C4-2B (cell line): ENCODE measurements around the gene TDRD1.

ENCODE experiments used
- H3K27ac ChIP-seq: fragments of 450-650 bp; 2 replicates; pipeline ENCODE4 v1.5.1; 2017
- ZFX ChIP-seq: fragments of 450-650 bp; IDR thresholded peaks from 2 replicates; pipeline ENCODE4 v1.6.1; 2017
- TF ChIP-seq, protein P1 (sequence below): fragments of 450-650 bp; conservative IDR thresholded peaks from 2 replicates; pipeline ENCODE4 v1.5.1; 2017; ENCODE audit warnings: mild to moderate bottlenecking

TDRD1 gene

DNA sequence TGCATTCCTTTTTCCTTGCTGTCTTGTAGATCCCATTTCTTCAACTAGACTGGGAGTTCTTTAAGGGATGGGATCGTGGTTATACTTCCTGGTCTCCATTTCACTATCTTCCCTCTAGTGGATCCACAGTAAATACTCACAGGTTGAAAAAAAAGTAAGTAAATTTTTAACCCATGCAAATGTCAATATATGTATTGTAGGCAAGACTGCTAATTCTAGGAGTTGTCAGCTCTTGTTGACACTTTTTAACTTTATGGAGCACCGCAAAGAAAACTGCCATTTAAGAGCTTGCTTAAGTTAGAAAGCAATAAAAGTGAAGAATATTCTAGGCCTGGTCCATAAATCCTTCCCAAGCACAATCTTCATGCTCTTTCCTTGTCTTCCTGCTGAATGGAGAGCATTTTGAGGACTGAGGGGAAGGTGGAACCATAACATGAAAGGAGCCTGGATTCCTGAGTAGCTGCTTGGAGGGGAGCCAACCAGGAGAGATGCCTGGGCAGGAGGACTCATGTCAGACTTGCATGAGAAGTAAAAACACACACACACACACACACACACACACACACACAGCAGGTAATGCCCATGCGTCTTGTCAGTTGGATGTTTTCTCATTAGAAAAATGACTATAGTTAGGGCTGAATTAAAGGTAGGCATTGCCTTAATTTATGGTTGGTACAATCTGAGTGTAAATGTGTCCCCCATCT lies 92.1 kb downstream of the TDRD1 start:
- H3K27ac ChIP-seq = no peak overlapping the region
- TF ChIP-seq, protein P1, sequence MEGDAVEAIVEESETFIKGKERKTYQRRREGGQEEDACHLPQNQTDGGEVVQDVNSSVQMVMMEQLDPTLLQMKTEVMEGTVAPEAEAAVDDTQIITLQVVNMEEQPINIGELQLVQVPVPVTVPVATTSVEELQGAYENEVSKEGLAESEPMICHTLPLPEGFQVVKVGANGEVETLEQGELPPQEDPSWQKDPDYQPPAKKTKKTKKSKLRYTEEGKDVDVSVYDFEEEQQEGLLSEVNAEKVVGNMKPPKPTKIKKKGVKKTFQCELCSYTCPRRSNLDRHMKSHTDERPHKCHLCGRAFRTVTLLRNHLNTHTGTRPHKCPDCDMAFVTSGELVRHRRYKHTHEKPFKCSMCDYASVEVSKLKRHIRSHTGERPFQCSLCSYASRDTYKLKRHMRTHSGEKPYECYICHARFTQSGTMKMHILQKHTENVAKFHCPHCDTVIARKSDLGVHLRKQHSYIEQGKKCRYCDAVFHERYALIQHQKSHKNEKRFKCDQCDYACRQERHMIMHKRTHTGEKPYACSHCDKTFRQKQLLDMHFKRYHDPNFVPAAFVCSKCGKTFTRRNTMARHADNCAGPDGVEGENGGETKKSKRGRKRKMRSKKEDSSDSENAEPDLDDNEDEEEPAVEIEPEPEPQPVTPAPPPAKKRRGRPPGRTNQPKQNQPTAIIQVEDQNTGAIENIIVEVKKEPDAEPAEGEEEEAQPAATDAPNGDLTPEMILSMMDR = no peak
- no peak for TF ChIP-seq ZFX

DNA sequence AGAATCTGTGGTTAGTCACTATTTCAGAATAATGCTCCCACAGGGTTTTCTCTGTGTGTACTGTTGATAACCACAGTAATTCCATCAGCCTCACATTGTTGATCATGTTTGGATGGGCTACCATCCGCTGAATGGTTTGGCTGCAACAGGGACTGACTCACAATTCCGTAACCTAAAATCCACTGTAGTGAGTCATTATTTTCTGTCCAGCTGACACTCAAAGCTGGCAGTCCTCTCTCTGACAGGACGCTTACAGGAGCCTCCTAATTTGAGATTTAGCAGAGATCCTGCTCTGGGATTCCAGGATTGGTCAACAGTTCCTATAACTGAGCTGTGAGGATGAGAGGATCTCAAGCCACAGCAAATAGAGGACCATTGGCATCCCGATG lies 92.6 kb downstream of the TDRD1 start:
- no peak for TF ChIP-seq ZFX
- TF ChIP-seq, protein P1 = no peak
- H3K27ac ChIP-seq = no peak overlapping the region

DNA sequence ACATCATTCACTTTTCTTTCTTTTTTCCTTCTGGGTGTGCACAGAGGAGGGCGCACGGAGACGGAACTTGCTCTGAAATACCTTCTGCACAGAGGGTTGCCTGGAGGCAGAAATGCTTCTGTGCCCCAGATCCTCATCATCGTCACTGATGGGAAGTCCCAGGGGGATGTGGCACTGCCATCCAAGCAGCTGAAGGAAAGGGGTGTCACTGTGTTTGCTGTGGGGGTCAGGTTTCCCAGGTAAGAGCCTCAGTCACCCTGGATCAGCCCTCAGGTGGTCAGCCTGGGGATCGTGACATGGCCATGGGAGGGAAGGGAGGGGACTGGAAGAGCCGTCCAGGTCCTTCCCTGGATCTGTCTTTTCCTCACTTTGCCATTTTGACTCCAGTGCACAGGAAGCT lies 93.5 kb downstream of the TDRD1 start:
- TF ChIP-seq, protein P1 = no peak
- no peak for TF ChIP-seq ZFX
- H3K27ac ChIP-seq = no peak overlapping the region

DNA sequence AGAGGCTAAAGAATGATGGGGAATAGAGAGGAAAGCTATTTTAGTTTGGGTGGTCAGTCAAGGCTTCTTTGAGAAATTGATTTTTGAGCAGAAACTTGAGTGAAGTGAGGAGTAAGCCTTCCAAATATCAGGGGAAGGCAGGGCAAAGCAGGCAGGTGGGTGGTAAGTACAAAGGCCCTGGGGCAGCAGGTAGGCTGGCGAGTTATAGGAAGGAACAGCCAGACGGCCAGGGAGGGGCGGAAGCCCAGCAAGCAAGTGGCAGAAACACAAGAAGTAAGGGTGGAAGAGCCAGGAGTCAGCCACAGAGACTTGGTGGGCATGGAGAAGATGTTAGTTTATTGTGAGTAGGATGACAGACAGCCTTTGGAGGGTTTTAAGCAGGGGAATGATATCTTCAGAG lies 94.8 kb downstream of the TDRD1 start:
- TF ChIP-seq, protein P1 = no peak
- no peak for TF ChIP-seq ZFX
- no peak overlapping the region for H3K27ac ChIP-seq

DNA sequence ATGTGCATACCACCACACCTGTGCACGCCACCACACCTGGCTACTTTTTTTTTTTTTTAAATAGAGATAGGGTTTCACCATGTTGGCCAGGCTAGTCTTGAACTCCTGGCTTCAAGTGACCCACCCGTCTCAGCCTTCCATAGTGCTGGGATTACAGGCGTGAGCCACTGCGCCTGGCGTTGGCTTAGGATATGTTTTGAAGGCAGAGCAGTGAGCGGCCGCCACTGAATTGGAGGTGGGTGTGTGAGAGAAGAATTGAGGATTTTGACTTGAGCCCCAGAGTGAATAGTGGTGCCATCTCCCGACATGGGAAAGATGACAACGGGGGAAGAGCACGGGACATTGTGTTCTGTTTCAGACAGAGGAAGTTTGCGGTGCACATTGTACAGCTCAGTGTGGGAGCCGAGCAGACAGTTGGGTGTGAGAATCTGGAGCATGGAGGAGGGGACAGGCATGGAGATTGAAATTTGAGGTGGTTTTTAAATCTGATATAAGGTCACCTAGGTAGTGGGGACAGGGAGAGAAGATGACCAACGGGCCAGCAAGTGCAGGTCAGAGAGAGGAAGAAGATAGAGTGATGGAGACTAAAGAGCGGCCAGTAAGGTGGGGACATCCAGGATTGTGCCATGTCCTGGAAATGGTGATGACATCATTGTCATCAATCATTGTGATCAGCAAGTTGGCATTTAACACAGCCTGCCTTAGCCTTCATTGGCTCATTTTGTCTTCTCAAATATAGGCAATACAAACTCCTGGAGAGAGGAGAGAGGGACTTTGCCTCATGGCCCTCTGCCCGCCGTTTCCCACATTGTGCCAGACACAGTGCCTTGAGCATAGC lies 95.7 kb downstream of the TDRD1 start:
- TF ChIP-seq ZFX = no peak
- TF ChIP-seq, protein P1 = no peak

DNA sequence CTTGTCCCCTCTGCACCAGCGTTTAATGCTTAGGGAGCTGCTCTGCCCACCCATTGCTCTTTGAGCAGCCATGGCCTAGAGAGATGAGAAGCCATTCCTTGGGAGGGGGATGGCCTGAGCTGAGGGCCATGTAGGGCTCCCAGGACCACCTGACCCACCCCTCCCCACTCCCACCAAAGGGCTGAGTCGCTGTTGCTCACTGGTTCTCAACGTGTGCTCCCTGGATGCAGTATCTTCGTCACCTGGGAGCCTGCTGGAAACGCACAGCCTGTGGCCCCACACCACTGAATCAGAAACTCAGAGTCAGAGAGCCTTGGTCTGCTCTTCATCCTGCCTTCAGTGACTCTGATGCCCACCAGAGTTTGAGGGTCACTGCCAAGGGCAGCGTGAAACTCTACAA lies 96.9 kb downstream of the TDRD1 start:
- TF ChIP-seq, protein P1 = no peak
- no peak for TF ChIP-seq ZFX
- no peak overlapping the region for H3K27ac ChIP-seq

More for the DNA sequence above, 95.7 kb downstream of the TDRD1 start:
- no peak overlapping the region for H3K27ac ChIP-seq

DNA sequence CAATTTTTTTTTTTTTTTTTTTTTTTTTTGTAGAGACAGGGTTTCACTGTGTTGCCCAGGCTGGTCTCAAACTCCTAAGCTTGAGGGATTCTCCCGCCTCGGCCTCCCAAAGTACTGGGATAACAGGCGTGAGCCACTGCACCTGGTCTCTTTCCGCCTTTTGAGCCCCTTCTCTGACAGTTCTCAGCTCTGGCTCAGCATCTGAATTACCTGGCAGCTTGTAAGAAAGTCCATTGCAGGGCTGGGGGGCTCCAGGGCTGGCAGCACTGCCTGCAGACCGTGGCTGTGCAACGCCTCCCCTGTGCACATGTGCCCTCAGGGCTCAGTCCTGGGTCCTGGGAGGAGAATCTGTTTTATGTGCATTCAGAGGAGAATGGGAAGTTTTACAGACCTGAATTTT lies 97.5 kb downstream of the TDRD1 start:
- TF ChIP-seq, protein P1 = no peak
- TF ChIP-seq ZFX = no peak
- no peak overlapping the region for H3K27ac ChIP-seq
